Hippocampal formation (tissue), 2 donors: Measurements from ENCODE around the gene CLDN6.

ENCODE experiments used
- DNase-seq, 2 donors: peaks; one replicate each; lab custom pipeline; 2025; lab: John Stamatoyannopoulos, UW

CLDN6 gene

DNA sequence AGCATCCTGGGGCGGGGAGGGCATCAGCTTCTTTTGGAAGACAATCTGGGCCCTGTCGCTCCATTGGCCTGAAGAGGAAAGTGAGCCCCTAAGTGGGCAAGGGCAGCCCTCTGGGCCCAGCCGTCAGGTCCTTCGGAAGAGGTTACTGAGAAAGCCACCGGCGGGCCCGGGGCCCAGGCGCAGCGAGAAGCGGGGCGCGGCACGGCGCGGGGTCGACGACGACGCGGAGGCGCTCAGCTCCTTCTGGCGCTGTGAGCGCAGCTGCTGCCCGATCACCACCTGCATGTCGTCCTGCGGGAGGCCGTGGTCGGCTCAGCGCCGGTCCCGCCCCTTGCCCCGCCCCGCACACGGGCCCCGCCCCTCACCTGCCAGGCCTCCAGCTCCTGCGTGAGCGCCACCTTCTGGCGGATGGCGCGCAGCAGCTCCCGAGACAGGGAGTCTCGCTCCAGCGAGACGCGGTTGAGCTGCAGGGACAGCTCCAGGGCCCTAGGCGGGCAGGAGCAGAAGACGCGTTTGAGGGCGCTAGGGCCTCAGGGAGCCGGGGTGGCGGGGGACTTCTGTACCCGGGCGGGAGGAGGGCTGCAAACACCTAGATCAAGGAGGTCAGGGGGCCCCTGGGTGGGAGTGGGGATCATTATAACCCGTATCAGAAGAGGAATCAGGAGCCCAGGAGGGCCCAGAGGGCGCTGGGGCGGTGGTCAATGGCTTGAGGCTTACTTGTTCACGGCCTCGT is 10.2 kb upstream of the CLDN6 start:
- DNase-seq: peak; percentile 17 to 47

DNA sequence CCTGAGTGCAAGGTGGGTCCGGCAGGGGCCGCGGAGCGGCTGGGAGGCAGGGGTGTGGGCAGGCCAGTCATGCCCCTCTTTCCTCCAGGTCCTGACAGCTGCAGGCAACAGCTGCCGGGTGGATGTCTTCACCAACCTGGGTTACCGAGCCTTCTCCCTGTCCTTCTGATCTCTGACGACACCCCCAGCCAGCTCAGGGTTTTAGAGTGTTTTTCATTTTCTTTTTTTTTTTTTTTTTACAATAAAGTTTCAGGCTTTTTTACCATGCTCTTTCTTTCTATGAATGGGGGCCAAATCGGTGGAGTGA is 9.5 kb upstream of the CLDN6 start:
- DNase-seq: no peak

DNA sequence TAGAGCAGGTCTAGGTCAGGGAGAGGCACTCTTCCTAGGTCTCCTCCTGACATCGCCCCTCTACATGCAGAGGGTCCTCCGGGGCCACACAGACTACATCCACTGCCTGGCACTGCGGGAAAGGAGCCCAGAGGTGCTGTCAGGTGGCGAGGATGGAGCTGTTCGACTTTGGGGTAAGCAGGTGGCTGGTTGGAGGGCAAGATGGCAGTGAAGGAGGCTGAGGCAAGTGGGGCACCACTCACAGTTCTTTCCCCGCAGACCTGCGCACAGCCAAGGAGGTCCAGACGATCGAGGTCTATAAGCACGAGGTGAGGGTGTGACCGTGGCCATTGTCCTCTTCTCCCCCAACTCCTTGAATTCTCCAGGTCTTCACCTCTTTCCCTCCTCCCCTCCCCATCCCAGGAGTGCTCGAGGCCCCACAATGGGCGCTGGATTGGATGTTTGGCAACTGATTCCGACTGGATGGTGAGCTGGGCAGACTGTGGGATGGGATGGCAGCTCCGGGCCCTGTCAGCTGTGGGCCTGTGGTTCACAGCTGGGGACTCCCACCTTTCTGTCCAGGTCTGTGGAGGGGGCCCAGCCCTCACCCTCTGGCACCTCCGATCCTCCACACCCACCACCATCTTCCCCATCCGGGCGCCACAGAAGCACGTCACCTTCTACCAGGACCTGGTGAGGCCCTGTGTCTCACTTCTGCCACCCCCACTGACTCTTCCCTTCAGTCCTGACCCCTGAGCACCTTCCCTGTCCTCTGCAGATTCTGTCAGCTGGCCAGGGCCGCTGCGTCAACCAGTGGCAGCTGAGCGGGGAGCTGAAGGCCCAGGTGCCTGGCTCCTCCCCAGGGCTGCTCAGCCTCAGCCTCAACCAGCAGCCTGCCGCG is 8.9 kb upstream of the CLDN6 start:
- no peak for DNase-seq

DNA sequence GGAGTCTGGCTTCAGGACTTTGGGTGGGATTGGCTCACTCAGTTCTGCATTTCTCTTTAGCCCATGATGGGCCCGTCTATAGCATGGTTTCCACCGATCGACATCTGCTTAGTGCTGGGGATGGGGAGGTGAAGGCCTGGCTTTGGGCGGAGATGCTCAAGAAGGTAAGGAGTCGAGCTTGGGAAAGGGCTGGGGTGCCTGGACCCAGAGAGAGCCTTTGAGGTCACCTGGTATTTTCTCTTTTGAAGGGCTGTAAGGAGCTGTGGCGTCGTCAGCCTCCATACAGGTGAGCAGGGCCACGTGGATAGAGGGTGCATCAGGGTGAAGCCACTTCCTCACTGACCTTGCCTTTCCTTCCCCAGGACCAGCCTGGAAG is 8.0 kb upstream of the CLDN6 start:
- DNase-seq: no peak

DNA sequence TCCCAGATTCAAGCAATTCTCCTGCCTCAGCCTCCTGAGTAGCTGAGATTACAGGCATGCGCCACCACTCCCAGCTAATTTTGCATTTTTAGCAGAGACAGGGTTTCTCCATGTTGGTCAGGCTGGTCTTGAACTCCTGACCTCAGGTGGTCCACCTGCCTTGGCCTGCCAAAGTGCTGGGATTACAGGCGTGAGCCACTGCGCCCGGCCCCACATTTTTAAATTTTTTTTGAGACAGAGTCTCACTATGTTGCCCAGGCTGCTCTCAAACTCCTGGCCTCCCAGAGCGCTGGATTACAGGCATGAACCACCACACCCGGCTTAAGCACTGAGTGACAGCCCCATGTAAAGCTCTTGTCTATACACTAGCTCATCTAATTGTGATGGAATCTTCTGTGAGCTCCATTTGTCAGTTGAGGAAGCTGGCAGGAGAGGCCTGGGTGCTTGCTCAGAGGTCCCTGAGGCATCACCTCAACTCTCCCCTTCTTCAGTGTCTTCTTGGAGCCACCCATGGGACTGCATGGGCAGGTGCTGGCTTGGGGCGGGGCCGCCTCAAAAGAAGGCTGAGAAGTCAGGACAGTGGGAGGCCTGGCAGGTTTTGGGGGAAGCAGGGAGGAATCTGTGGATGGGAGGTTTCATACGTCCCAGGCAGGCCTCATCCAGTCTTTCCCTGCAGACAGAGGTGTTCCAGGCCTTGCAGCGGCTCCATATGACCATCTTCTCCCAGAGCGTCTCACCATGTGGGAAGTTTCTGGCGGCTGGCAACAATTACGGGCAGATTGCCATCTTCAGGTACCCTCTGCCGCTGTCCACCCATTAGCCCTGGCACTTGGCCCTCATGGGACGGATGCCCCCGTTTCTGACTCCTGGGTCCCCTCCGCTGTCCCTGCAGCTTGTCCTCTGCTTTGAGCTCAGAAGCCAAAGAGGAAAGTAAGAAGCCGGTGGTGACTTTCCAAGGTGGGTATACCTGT is 7.3 kb upstream of the CLDN6 start:
- DNase-seq: no peak

DNA sequence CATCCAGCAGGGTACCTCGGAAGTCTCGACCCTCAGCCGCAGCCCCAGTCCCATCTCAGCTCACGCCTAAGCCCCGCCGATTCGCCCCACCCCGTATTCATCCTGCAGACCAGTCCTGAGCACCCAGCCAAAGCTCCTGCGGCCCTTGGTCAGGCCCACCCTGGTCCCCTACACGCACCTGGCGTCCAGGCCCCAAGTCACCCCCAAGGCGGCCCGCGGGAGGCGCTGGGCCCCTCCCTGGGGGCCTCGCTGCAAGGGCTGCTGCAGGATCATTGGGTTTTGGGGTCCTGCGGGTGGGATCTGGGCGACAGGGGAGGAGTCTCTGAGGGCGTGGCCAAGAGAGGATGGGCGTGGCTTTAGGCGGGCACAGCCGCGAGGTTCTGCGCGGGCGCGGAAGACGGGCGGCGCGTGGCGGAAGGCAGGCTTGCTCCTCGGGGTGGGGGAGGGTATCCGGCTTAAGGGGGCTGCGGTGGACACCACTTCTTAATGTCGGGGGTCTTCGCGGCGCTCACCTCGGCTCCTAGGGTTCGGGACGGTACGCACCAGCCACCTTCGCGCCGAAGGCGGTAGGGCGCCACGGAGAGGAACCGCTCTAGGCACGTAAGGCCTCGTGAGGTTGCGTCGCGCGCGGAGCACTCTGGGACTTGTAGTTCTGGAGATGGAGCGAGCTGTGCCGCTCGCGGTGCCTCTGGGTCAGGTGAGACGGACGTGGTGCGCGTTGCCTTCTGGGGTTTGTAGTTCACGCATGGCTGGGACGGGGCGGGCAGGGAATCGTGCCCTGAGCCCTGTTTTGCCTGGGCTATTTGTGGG is 5.9 kb upstream of the CLDN6 start, which contains the start of the genes HCFC1R1 and THOC6:
Gene HCFC1R1 (minus strand): TSS at position 274 of the 810 bp plus-strand sequence. CDS start 1 bp downstream, at position 273.
Gene THOC6 (plus strand): TSS at position 367 of the 810 bp plus-strand sequence. CDS start 292 bp downstream, at position 659.
- DNase-seq: peak; percentile 90 to 94

DNA sequence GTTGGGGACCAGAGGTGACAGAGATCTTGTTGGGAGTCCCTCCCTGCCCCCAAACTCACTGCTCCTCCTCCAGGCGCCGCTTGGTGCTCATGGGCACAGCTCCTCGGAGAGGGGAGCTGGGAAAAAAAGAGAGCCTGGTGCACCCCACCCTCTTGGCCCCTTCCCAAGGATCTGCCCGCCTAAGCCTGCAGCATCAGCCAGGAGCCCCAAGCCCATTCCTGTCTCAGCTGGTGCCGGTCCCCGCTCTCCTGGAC is 5.4 kb upstream of the CLDN6 start:
- no peak for DNase-seq

DNA sequence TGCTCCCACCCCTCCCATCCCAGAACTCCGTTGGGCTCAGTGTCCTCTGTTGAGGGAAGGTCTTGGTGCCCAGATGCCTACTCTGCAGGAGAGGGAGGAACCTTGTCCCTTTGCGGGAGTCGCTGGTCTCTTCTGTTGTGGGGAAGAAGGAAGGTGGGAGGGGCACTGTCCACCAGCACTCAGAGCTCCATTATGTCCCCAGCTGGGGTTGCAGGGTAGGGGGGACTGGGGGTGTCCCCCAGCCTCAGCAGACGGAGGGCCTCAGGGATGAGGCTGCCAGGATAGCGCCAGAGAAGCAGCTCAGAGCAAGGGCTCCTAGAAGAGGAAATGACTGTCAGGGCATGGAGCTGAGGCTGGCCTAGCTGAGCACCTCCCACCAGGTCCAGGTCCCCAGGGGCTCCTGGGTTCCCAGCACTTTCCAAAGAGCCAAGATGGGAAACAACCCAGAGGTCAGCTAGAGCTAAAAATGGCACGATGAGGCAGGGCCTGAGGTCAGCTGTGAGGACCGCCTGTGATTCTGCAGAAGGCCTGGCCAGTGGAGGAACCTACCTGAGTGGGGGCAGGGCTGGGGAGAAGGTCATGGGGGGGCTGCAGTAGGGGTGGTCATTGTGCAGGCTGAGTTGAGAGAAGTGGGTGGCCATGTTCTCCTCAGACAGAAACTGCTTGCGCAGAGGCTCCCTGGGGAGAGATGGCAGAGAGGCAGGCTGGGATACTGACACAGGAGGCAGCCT is 4.9 kb upstream of the CLDN6 start:
- no peak for DNase-seq

DNA sequence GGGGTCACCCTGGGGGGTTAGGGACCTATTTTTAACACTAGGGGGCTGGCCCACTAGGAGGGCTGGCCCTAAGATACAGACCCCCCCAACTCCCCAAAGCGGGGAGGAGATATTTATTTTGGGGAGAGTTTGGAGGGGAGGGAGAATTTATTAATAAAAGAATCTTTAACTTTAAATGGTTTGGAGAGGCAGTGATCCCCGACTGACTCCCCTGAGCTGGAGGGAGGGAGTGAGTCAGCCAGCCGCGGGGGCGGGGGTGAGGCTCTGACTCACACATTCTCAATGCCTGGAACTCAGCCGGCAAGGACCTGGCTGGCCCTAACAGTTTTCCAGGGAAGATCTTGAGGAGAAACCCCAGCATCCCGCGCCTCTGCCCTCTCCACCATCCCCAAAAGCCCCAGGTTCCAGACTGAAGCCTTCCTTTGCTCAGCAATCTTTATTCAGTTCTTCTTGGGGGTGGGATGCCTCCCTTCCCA is 4.3 kb upstream of the CLDN6 start:
- no peak for DNase-seq

DNA sequence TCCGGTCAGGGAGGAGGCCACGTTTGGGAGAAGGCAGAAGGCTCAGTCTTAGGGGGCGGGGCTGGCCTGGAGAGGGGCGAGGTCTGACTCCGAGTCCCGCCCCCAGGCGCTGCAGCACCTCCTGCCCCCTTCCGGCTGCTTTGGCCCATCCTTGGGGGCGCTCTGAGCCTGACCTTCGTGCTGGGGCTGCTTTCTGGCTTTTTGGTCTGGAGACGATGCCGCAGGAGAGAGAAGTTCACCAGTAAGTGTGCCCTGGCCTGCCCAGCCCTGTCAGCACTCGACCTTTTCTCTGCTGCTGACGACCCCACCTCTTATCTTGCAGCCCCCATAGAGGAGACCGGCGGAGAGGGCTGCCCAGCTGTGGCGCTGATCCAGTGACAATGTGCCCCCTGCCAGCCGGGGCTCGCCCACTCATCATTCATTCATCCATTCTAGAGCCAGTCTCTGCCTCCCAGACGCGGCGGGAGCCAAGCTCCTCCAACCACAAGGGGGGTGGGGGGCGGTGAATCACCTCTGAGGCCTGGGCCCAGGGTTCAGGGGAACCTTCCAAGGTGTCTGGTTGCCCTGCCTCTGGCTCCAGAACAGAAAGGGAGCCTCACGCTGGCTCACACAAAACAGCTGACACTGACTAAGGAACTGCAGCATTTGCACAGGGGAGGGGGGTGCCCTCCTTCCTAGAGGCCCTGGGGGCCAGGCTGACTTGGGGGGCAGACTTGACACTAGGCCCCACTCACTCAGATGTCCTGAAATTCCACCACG is 3.6 kb upstream of the CLDN6 start:
- no peak for DNase-seq

DNA sequence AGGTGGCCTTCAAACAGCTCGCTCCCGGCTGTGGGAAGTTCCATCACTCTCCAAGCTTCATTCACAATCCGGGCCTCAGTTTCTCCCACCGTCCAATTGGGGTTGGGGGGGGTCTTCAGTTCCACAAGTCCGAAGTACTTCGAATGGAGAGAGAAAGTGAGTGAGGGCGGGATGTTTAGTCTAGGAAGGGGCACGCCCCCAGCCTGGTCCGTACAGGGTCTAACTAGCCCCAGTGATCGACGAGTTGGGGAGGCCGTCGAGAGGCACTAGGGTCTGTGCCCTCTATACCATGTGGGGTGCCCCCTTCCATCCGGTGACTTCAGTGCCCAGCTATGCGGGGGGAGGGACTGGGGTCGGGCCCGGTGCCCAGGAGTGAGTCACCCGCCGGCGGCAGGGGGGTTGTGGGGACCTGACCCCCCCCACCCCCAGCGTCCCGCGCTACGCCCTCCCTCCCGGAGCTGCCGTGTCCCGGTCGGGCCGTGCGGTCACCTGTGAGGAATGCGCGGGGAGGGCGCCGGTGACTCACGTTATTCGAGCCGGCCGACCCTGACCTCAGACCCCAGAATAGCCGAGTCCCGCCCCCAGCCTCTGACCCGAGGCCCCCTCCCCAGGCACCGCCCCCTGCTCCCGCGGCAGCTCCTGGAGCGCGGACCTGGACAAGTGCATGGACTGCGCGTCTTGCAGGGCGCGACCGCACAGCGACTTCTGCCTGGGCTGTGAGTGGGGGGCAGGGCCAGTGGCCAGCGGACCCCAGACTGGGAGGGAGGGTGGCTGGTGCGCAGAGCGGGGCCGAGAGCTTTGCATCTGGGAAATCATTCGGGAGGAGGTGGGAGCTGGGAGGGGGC is 2.8 kb upstream of the CLDN6 start:
- peak in 1 of 2 donors; percentile 24 for DNase-seq

DNA sequence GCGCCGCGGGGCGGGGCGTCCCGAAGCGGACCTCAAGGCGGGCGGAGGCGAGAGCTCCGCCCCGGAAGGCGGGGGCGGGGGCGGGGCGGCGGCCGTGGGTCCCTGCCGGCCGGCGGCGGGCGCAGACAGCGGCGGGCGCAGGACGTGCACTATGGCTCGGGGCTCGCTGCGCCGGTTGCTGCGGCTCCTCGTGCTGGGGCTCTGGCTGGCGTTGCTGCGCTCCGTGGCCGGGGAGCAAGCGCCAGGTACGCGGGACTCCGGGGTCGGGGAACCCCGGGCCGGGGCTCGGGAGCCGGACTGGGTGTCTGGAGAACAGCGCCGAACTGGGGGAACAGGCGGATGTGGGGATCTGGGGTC is 2.2 kb upstream of the CLDN6 start, which contains the start of gene TNFRSF12A:
Gene TNFRSF12A (plus strand): TSS at position 122 of the 357 bp plus-strand sequence. CDS start 30 bp downstream, at position 152.
- peak in 1 of 2 donors; percentile 33 for DNase-seq

DNA sequence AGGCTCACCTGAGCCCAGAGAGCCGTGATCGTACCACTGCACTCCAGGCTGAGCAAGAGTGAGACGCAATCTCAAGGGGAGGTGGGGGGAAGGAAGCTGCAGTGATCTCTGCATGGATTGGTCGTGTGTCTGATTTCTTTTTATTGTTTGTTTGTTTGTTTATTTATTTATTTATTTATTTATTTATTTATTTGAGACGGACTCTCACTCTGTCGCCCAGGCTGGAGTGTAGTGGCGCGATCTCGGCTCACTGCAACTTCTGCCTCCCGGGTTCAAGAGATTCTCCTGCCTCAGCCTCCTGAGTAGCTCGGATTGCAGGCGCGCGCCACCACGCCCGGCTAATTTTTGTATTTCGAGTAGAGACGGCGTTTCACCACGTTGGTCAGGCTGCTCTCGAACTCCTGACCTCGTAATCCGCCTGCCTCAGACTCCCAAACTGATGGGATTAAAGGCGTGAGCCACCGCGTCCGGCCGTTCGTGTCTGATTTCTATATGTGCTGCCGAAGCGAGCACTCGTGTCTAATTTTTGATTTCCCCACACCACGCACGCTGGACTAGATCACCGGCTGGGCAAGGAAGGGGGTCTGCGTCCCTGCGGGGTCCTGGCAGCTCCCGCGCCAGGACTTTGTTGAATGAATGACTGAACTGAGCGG is 1.7 kb upstream of the CLDN6 start:
- DNase-seq: no peak

DNA sequence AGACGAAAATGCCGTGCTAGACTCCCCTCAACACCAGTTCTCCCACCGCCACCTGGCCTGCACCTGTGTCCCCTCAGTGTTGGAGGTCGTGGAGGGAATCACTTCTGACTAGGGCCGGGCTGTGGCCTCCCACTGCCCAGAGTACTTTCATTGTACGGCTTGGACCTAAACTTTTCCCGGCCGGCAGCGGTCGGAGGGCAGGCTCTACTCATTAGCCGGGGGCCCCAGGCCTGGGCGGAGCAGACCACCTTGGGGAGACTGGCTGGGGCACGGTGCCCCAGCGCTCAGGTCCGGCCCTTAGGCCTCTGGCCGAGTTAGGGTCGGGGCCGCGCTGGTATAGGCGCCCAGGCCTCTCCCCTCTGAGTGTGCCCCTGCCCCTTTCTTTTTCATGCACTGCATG is 639 bp downstream of the CLDN6 start:
- no peak for DNase-seq

DNA sequence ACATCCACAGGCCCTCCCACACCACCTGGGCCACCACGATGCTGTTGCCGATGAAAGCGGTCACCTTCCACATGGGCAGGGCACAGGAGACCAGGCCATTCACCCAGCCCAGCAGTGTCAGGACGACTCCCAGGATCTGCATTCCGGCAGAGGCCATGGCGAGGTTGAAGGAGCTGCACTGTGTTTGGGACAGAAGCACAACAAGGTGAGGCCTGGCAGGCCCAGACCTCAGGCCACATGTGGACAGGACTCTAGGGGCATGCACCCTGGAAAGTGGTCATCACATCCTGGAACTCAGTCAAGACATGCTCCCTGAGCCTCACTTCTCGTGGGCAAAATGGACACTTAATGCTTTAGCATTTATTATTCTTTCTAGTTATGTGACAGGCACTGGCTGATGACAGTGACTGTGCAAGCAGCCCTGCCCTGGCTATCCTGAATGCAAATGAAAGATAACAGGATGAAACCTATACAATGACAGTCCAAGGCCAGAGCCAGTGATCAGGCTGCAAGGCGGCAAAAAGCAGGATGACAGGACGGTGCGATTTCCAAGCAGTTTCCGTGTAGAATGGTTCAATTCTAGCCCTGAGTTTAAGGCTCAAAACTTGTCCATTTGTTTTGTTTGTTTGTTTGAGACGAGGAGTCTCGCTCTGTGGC is 2.0 kb downstream of the CLDN6 start:
- DNase-seq: no peak

DNA sequence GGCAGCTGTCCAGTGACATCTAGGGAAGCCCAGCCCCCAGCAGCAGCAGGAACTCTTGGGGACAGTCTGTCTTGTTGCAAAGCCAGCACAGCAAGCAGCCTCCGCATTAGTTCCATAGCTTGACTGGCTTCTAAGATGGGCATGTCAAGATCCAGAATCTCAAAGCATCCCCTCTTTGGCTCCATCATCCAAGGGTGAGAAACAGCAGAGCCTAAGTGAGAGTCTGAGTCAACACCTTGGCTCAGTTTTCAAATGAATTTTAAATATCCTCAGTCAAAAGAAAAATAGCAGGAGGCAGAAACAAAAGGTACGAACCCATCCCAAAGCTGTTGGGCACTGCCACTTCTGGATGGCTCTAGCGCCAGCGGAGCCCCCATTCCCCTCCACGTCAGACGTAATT is 3.0 kb downstream of the CLDN6 start:
- DNase-seq: no peak

DNA sequence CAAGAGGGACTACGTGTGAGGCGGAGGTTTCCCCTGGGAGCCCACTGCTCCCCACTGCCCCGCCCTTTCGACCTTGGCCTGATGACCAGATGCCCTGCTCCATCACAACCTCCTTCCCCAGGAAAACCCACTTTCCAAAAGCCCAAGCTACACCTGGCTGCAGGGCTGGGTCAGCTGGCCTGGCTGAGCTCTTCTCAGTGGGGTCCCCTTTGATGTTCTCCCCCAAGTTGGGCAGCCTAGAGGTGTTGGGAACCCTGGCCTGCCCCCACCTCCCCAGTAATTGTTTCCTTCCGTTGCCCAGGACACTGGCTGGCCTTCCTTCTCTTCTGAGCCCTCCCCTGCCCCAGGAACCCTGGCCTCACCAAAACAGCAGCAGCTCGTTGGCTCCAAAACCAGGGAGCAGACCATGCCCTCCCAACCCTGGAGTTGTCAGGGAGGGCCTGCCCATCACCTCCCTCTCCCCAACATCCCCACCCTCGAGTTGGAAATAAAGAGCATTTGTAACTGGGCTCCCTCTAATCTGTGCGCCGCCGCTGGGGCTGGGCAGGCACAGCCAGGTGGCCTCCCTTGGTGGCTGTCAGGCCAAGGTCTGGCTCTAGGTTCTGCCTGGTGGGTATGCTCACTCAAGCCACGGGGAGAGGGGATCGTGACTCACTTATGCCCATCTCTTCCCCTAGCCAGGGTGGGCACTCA is 3.8 kb downstream of the CLDN6 start:
- DNase-seq: no peak
